Epithelial cell of esophagus (primary cell): Measurements from ENCODE around the gene TIMP2.
A peak's percentile ranks its signal among the peaks of the same experiment; 100 is the strongest.

Experiments used
- DNase-seq: peaks from one replicate; pipeline ENCODE4 v3.0.0; 2010; ENCODE audit warnings: low read depth
- H3K4me3 ChIP-seq: 2 replicates; pipeline ENCODE4 v1.5.1; 2011; ENCODE audit warnings: mild to moderate bottlenecking, low read length, control low read depth
- CTCF ChIP-seq: IDR thresholded peaks from 2 replicates; pipeline ENCODE4 v1.5.1; 2011; ENCODE audit warnings: low read depth, mild to moderate bottlenecking, low read length, control low read depth, inconsistent platforms; ENCODE audit not compliant: insufficient read depth; ENCODE audit errors: missing control alignments

The TIMP2 gene

GRCh38 chr17:78901806-78902205 lies 23.4 kb downstream of the TIMP2 start:
- DNase-seq = no peak
- TF ChIP-seq CTCF = no peak
- H3K4me3 ChIP-seq = no peak overlapping the region

- no peak for TF ChIP-seq CTCF
- no peak for DNase-seq
- H3K4me3 ChIP-seq = no peak overlapping the region
These were observed 24.4 kb downstream of the TIMP2 start for GRCh38 chr17:78900816-78901215.

- peak; percentile 9 for DNase-seq
- no peak overlapping the region for H3K4me3 ChIP-seq
- no peak for TF ChIP-seq CTCF
These were observed 25.6 kb downstream of the TIMP2 start for GRCh38 chr17:78899361-78900260.

- DNase-seq = no peak
- H3K4me3 ChIP-seq = no peak overlapping the region
These were observed 26.2 kb downstream of the TIMP2 start for GRCh38 chr17:78898947-78899346.

GRCh38 chr17:78898075-78898836 lies 26.9 kb downstream of the TIMP2 start:
- TF ChIP-seq CTCF = no peak
- no peak overlapping the region for H3K4me3 ChIP-seq
- no peak for DNase-seq

More at GRCh38 chr17:78898947-78899346, 26.2 kb downstream of the TIMP2 start:
- TF ChIP-seq CTCF = no peak

GRCh38 chr17:78897664-78898047 lies 27.5 kb downstream of the TIMP2 start:
- H3K4me3 ChIP-seq = no peak overlapping the region
- TF ChIP-seq CTCF = no peak
- no peak for DNase-seq
